Type B pancreatic cell (in vitro differentiated cells): ENCODE measurements around the gene SPG7. TPM values are rescaled to one million over a fixed set of nuclear protein-coding genes. Genes with fewer than 3 reads are reported as not detected.

ENCODE experiments used
- DNase-seq: peaks from one replicate; pipeline ENCODE4 v3.0.0; 2021; ENCODE audit warnings: mixed read lengths; ENCODE audit not compliant: unreplicated experiment; ENCODE audit errors: extremely low spot score
- H3K27ac Mint-ChIP-seq: 2 replicates; pipeline ENCODE4 v1.8.0; 2021; ENCODE audit warnings: mild to moderate bottlenecking, mixed read lengths
- H3K27me3 Mint-ChIP-seq: 2 replicates; pipeline ENCODE4 v1.8.0; 2021; ENCODE audit warnings: mixed read lengths
- H3K36me3 Mint-ChIP-seq: 2 replicates; pipeline ENCODE4 v1.8.0; 2021; ENCODE audit warnings: mixed read lengths
- H3K4me1 Mint-ChIP-seq: one replicate; pipeline ENCODE4 v1.8.0; 2021; ENCODE audit warnings: mixed read lengths; ENCODE audit not compliant: unreplicated experiment
- H3K4me3 Mint-ChIP-seq: 2 replicates; pipeline ENCODE4 v1.8.0; 2021; ENCODE audit warnings: mild to moderate bottlenecking, mixed read lengths
- H3K9me3 Mint-ChIP-seq: 2 replicates; pipeline ENCODE4 v1.8.0; 2021; ENCODE audit warnings: mixed read lengths
- CTCF ChIP-seq: fragments of 200-600 bp; sonication (generic); conservative IDR thresholded peaks from 2 replicates; pipeline ENCODE4 v1.5.0; 2021; ENCODE audit warnings: antibody characterized with exemption, mild to moderate bottlenecking
- total RNA-seq: library from RNA; stranded (reverse); gene quantifications from 2 replicates; pipeline ENCODE4 v1.2.1, GENCODE V29; 2021; ENCODE audit warnings: low replicate concordance

Gene SPG7
- total RNA-seq, 1 donor from 2014 or later: 129 TPM

- TF ChIP-seq CTCF: no peak
Measured at GRCh38 chr16:89545044-89545830, 37.0 kb downstream of the SPG7 start.

GRCh38 chr16:89545831-89546574, 37.8 kb downstream of the SPG7 start:
- Mint-ChIP-seq H3K4me1 (no peaks in the 10 kb centered on the region), H3K27me3 (no peaks in the 10 kb centered on the region), H3K27ac (peak overlapping the region; percentile 72), H3K36me3 (peaks cover 5% of the 10 kb centered on the region), H3K9me3 (no peaks in the 10 kb centered on the region), H3K4me3 (peak overlapping the region; percentile 28)
- no peak for DNase-seq
- no peak for TF ChIP-seq CTCF

More at GRCh38 chr16:89545044-89545830, 37.0 kb downstream of the SPG7 start:
- no peaks in the 10 kb centered on the region for H3K4me1 Mint-ChIP-seq
- peaks cover 5% of the 10 kb centered on the region for H3K36me3 Mint-ChIP-seq
- H3K27me3 Mint-ChIP-seq: no peaks in the 10 kb centered on the region
- no peaks in the 10 kb centered on the region for H3K9me3 Mint-ChIP-seq
- no peak overlapping the region for H3K4me3 Mint-ChIP-seq
- DNase-seq: no peak
- H3K27ac Mint-ChIP-seq: peak overlapping the region; percentile 72

GRCh38 chr16:89546781-89547180, 38.6 kb downstream of the SPG7 start:
- H3K4me3 Mint-ChIP-seq: no peak overlapping the region
- H3K9me3 Mint-ChIP-seq: no peaks in the 10 kb centered on the region
- H3K4me1 Mint-ChIP-seq: no peaks in the 10 kb centered on the region
- TF ChIP-seq CTCF: no peak
- H3K27ac Mint-ChIP-seq: no peak overlapping the region
- DNase-seq: no peak
- H3K36me3 Mint-ChIP-seq: peaks cover 5% of the 10 kb centered on the region
- H3K27me3 Mint-ChIP-seq: no peaks in the 10 kb centered on the region

GRCh38 chr16:89547291-89547690, 39.1 kb downstream of the SPG7 start:
- no peaks in the 10 kb centered on the region for H3K27me3 Mint-ChIP-seq
- H3K4me3 Mint-ChIP-seq: no peak overlapping the region
- peaks cover 4% of the 10 kb centered on the region for H3K36me3 Mint-ChIP-seq
- no peak for DNase-seq
- TF ChIP-seq CTCF: no peak
- H3K9me3 Mint-ChIP-seq: no peaks in the 10 kb centered on the region
- H3K27ac Mint-ChIP-seq: no peak overlapping the region
- no peaks in the 10 kb centered on the region for H3K4me1 Mint-ChIP-seq

- Mint-ChIP-seq H3K4me1 (no peaks in the 10 kb centered on the region), H3K36me3 (peaks cover 4% of the 10 kb centered on the region), H3K9me3 (no peaks in the 10 kb centered on the region), H3K4me3 (no peak overlapping the region), H3K27ac (no peak overlapping the region), H3K27me3 (no peaks in the 10 kb centered on the region)
- no peak for TF ChIP-seq CTCF
- no peak for DNase-seq
Measured at GRCh38 chr16:89547860-89548259, 39.7 kb downstream of the SPG7 start.
